ENCODE measurements around the gene LMAN2. TPM values are rescaled to one million over a fixed set of nuclear protein-coding genes. Genes with fewer than 3 reads are reported as not detected.

Gene LMAN2
- total RNA-seq, 2 donors from 2014 or later: 119 to 128 TPM

GRCh38 chr5:177334155-177334551 is 17.3 kb downstream of the LMAN2 start:
- 94 to 96% methylated on average over 14 to 15 of the region's 15 CpGs for WGBS, 2 experiments (ENCODE audit: insufficient coverage in 1 of 2, insufficient read length in 1 of 2)

GRCh38 chr5:177333420-177334154 is 17.9 kb downstream of the LMAN2 start:
- Histone ChIP-seq H3K27ac (ENCODE audit: low read depth, low read length) (no peak overlapping the region), H3K36me3 (ENCODE audit: control insufficient read depth, insufficient read depth, low read length) (peaks cover 51% of the 10 kb centered on the region), H3K9ac (ENCODE audit: extremely low read depth, low read length, poor library complexity, severe bottlenecking) (no peak overlapping the region), H3K9me3 (ENCODE audit: control insufficient read depth, low read length) (no peaks in the 10 kb centered on the region), H3K4me1 (ENCODE audit: control insufficient read depth, insufficient read depth, low read length) (no peaks in the 10 kb centered on the region), H3K27me3 (ENCODE audit: control insufficient read depth, insufficient read depth, low read length, poor library complexity, severe bottlenecking) (no peaks in the 10 kb centered on the region), H3K4me3 (ENCODE audit: low read length) (no peak overlapping the region)
- no peak overlapping the region for H3K27ac Mint-ChIP-seq
- peaks cover 71% of the 10 kb centered on the region for H3K36me3 Mint-ChIP-seq (ENCODE audit: low read depth)
- H3K4me3 Mint-ChIP-seq: no peak overlapping the region
- no peaks in the 10 kb centered on the region for H3K9me3 Mint-ChIP-seq
- 92 to 99% methylated on average over 8 to 15 of the region's 16 CpGs for WGBS, 2 experiments (ENCODE audit: insufficient coverage in 1 of 2, insufficient read length in 1 of 2)
- DNase-seq: no peak
- H3K4me1 Mint-ChIP-seq: no peaks in the 10 kb centered on the region
- no peaks in the 10 kb centered on the region for H3K27me3 Mint-ChIP-seq (ENCODE audit: insufficient read depth)
- TF ChIP-seq, protein P1, sequence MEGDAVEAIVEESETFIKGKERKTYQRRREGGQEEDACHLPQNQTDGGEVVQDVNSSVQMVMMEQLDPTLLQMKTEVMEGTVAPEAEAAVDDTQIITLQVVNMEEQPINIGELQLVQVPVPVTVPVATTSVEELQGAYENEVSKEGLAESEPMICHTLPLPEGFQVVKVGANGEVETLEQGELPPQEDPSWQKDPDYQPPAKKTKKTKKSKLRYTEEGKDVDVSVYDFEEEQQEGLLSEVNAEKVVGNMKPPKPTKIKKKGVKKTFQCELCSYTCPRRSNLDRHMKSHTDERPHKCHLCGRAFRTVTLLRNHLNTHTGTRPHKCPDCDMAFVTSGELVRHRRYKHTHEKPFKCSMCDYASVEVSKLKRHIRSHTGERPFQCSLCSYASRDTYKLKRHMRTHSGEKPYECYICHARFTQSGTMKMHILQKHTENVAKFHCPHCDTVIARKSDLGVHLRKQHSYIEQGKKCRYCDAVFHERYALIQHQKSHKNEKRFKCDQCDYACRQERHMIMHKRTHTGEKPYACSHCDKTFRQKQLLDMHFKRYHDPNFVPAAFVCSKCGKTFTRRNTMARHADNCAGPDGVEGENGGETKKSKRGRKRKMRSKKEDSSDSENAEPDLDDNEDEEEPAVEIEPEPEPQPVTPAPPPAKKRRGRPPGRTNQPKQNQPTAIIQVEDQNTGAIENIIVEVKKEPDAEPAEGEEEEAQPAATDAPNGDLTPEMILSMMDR (conservative IDR thresholded peaks at IDR 0.05): no peak

More at GRCh38 chr5:177334155-177334551, 17.3 kb downstream of the LMAN2 start:
- no peaks in the 10 kb centered on the region for H3K4me1 Mint-ChIP-seq
- no peak for DNase-seq
- no peaks in the 10 kb centered on the region for H3K9me3 ChIP-seq (ENCODE audit: control insufficient read depth, low read length)
- TF ChIP-seq, protein P1 (conservative IDR thresholded peaks at IDR 0.05): no peak
- H3K9ac ChIP-seq (ENCODE audit: extremely low read depth, low read length, poor library complexity, severe bottlenecking): no peak overlapping the region
- no peaks in the 10 kb centered on the region for H3K9me3 Mint-ChIP-seq
- no peak overlapping the region for H3K27ac ChIP-seq (ENCODE audit: low read depth, low read length)
- no peaks in the 10 kb centered on the region for H3K27me3 Mint-ChIP-seq (ENCODE audit: insufficient read depth)
- no peak overlapping the region for H3K4me3 ChIP-seq (ENCODE audit: low read length)
- peaks cover 74% of the 10 kb centered on the region for H3K36me3 Mint-ChIP-seq (ENCODE audit: low read depth)
- H3K4me1 ChIP-seq (ENCODE audit: control insufficient read depth, insufficient read depth, low read length): no peaks in the 10 kb centered on the region
- peaks cover 52% of the 10 kb centered on the region for H3K36me3 ChIP-seq (ENCODE audit: control insufficient read depth, insufficient read depth, low read length)
- no peak overlapping the region for H3K4me3 Mint-ChIP-seq
- no peaks in the 10 kb centered on the region for H3K27me3 ChIP-seq (ENCODE audit: control insufficient read depth, insufficient read depth, low read length, poor library complexity, severe bottlenecking)
- H3K27ac Mint-ChIP-seq: no peak overlapping the region

DNA sequence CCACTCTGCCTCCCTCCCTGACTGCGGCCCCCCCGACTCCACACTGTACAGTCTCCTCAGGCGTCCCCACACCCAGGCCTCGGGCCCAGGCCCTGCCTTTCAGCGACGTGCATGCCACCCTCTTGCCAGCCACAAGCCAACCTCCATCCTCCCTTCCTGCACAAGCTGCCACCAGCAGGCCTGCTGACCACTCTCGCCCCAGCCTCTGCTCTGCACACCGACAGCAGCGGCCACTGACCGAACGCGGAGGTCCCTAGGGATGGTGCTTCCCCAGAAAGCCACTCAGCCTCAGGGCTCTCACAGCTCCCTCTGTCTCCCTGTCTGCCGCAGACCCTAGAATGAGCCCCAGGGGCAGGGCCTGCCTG is 18.6 kb downstream of the LMAN2 start:
- H3K9me3 Mint-ChIP-seq: no peaks in the 10 kb centered on the region

More for the DNA sequence above, 18.6 kb downstream of the LMAN2 start:
- Histone ChIP-seq H3K9me3 (ENCODE audit: control insufficient read depth, low read length) (no peaks in the 10 kb centered on the region), H3K9ac (ENCODE audit: extremely low read depth, low read length, poor library complexity, severe bottlenecking) (no peak overlapping the region), H3K4me3 (ENCODE audit: low read length) (no peak overlapping the region), H3K27me3 (ENCODE audit: control insufficient read depth, insufficient read depth, low read length, poor library complexity, severe bottlenecking) (no peaks in the 10 kb centered on the region), H3K4me1 (ENCODE audit: control insufficient read depth, insufficient read depth, low read length) (no peaks in the 10 kb centered on the region), H3K27ac (ENCODE audit: low read depth, low read length) (no peak overlapping the region), H3K36me3 (ENCODE audit: control insufficient read depth, insufficient read depth, low read length) (peaks cover 49% of the 10 kb centered on the region)
- Mint-ChIP-seq H3K4me1 (no peaks in the 10 kb centered on the region), H3K27ac (no peak overlapping the region), H3K27me3 (ENCODE audit: insufficient read depth) (no peaks in the 10 kb centered on the region), H3K36me3 (ENCODE audit: low read depth) (peaks cover 73% of the 10 kb centered on the region), H3K4me3 (no peak overlapping the region)
- 93 to 97% methylated on average over 4 to 13 of the region's 13 CpGs for WGBS, 2 experiments (ENCODE audit: insufficient coverage in 1 of 2, insufficient read length in 1 of 2)
- TF ChIP-seq, protein P1 (conservative IDR thresholded peaks at IDR 0.05): no peak
- no peak for DNase-seq

Data from endodermal cell (in vitro differentiated cells).